ENCODE results near the gene CDT1.

- TF ChIP-seq POLR2A (IDR thresholded peaks at IDR 0.05) (no peak), POLR2AphosphoS5 (IDR thresholded peaks at IDR 0.05) (no peak), EP300 (IDR thresholded peaks at IDR 0.05) (no peak)
- TF ChIP-seq, protein P1, sequence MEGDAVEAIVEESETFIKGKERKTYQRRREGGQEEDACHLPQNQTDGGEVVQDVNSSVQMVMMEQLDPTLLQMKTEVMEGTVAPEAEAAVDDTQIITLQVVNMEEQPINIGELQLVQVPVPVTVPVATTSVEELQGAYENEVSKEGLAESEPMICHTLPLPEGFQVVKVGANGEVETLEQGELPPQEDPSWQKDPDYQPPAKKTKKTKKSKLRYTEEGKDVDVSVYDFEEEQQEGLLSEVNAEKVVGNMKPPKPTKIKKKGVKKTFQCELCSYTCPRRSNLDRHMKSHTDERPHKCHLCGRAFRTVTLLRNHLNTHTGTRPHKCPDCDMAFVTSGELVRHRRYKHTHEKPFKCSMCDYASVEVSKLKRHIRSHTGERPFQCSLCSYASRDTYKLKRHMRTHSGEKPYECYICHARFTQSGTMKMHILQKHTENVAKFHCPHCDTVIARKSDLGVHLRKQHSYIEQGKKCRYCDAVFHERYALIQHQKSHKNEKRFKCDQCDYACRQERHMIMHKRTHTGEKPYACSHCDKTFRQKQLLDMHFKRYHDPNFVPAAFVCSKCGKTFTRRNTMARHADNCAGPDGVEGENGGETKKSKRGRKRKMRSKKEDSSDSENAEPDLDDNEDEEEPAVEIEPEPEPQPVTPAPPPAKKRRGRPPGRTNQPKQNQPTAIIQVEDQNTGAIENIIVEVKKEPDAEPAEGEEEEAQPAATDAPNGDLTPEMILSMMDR (IDR thresholded peaks at IDR 0.05) = no peak
Observed at GRCh38 chr16:88761830-88762229, 41.8 kb upstream of the CDT1 start.
